ENCODE data around the gene ST7. TPM values are rescaled to one million over a fixed set of nuclear protein-coding genes. Genes with fewer than 3 reads are reported as not detected.

The ST7 gene
- total RNA-seq, 3 donors from 2014 or later (not counting 1 experiment from before 2014, with no cell fraction given), result 9.8 to 15.7 (median 12.9) TPM

Other genes with a start within 250 kb of the ST7 start
- gene CAPZA2, start 90.9 kb upstream of the ST7 start, total RNA-seq, result 100 to 1,000 TPM in 2 of 3 donors, 10 to 100 TPM in 1; 97.0 to 135 (median 131) TPM

Measured in natural killer cell (primary cell).